ENCODE results near the gene SLC35B2.

DNA sequence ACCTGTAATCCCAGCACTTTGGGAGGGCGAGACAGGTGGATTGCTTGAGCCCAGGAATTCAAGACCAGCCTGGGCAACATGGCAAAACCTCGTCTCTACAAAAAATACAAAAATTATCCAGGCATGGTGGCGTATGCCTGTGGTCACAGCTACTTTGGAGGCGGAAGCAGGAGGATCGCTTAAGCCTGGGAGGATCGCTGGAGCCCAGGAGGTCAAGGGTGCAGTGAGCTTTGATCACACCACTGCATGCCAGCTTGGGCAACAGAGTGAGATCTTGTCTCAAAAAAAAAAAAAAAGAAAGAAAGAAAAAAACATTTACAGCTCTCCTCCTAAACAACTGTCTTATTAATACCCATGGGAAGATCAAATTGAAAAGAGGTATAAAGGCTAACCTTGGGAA is 49.4 kb downstream of the SLC35B2 start:
- no peak for TF ChIP-seq FOXK2 (IDR thresholded peaks at IDR 0.05)
- no peak for TF ChIP-seq TAF1 (IDR thresholded peaks at IDR 0.05; ENCODE audit: borderline replicate concordance, low read depth, low read length)
- TF ChIP-seq, protein P1, sequence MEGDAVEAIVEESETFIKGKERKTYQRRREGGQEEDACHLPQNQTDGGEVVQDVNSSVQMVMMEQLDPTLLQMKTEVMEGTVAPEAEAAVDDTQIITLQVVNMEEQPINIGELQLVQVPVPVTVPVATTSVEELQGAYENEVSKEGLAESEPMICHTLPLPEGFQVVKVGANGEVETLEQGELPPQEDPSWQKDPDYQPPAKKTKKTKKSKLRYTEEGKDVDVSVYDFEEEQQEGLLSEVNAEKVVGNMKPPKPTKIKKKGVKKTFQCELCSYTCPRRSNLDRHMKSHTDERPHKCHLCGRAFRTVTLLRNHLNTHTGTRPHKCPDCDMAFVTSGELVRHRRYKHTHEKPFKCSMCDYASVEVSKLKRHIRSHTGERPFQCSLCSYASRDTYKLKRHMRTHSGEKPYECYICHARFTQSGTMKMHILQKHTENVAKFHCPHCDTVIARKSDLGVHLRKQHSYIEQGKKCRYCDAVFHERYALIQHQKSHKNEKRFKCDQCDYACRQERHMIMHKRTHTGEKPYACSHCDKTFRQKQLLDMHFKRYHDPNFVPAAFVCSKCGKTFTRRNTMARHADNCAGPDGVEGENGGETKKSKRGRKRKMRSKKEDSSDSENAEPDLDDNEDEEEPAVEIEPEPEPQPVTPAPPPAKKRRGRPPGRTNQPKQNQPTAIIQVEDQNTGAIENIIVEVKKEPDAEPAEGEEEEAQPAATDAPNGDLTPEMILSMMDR (IDR thresholded peaks at IDR 0.05 in 2 of 3, conservative IDR thresholded peaks at IDR 0.05 in 1 of 3; ENCODE audit: control insufficient read depth in 2 of 3, extremely low read depth in 1 of 3, insufficient read depth in 1 of 3, low read depth in 3 of 3, low read length in 3 of 3) = no peak
- TF ChIP-seq NFIC (IDR thresholded peaks at IDR 0.05; ENCODE audit: low read depth, low read length) = no peak
- TF ChIP-seq EP300 (IDR thresholded peaks at IDR 0.05; ENCODE audit: borderline replicate concordance in 1 of 2, control insufficient read depth in 1 of 2, low read depth in 2 of 2, low read length in 2 of 2) = no peak
- TF ChIP-seq, protein P2, sequence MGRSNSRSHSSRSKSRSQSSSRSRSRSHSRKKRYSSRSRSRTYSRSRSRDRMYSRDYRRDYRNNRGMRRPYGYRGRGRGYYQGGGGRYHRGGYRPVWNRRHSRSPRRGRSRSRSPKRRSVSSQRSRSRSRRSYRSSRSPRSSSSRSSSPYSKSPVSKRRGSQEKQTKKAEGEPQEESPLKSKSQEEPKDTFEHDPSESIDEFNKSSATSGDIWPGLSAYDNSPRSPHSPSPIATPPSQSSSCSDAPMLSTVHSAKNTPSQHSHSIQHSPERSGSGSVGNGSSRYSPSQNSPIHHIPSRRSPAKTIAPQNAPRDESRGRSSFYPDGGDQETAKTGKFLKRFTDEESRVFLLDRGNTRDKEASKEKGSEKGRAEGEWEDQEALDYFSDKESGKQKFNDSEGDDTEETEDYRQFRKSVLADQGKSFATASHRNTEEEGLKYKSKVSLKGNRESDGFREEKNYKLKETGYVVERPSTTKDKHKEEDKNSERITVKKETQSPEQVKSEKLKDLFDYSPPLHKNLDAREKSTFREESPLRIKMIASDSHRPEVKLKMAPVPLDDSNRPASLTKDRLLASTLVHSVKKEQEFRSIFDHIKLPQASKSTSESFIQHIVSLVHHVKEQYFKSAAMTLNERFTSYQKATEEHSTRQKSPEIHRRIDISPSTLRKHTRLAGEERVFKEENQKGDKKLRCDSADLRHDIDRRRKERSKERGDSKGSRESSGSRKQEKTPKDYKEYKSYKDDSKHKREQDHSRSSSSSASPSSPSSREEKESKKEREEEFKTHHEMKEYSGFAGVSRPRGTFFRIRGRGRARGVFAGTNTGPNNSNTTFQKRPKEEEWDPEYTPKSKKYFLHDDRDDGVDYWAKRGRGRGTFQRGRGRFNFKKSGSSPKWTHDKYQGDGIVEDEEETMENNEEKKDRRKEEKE (IDR thresholded peaks at IDR 0.05) = no peak
- no peak for TF ChIP-seq CBFB (IDR thresholded peaks at IDR 0.05; ENCODE audit: low read depth)
- TF ChIP-seq YBX1 (IDR thresholded peaks at IDR 0.05) = no peak
- no peak for TF ChIP-seq MTA3 (IDR thresholded peaks at IDR 0.05; ENCODE audit: borderline replicate concordance, low read length)
- no peak for TF ChIP-seq YY1 (IDR thresholded peaks at IDR 0.05; ENCODE audit: low read depth, low read length)
- TF ChIP-seq EZH2 (IDR thresholded peaks at IDR 0.05; ENCODE audit: borderline replicate concordance, control insufficient read depth, low read depth, low read length) = no peak

Data from GM12878 (cell line).